MM.1S (cell line): ENCODE data around the gene PAX8.
"Not testable (repeated sequence)": the region's sequence is repeated elsewhere in the genome, so short reads cannot be mapped to it uniquely, and the experiment has no call there.

ENCODE experiments used
- EZH2 ChIP-seq: fragments of 300-600 bp; sonication (generic); optimal IDR thresholded peaks from 2 replicates; pipeline ENCODE3; 2017; ENCODE audit warnings: low read depth, mild to moderate bottlenecking, antibody characterized with exemption, low read length, mixed read lengths
- TF ChIP-seq, protein P1 (sequence below): fragments of 300-600 bp; sonication (generic); IDR thresholded peaks from 2 replicates; pipeline ENCODE4 v1.5.1; 2016; ENCODE audit warnings: antibody characterized with exemption, low read length, mixed read lengths

DNA sequence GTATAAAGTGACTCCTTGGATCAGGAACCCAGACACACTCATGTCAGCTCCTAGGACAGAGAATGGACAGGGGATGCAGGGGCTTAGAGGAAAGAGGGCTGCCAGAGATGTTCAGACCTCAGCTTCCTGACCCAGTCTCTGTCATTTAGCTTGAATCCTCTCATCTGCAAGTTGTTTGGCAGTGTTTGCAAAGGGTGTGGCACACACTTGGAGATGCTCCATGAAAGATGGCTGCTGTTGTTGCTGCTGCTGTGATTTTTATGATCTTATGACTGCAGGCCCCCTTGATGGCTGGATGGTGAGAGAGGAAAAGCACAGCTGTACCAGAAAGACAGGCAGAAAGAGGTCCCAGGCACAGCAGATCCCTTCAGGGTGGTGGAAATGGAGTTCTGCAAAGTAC is 35.9 kb upstream of the PAX8 start:
- TF ChIP-seq, protein P1, sequence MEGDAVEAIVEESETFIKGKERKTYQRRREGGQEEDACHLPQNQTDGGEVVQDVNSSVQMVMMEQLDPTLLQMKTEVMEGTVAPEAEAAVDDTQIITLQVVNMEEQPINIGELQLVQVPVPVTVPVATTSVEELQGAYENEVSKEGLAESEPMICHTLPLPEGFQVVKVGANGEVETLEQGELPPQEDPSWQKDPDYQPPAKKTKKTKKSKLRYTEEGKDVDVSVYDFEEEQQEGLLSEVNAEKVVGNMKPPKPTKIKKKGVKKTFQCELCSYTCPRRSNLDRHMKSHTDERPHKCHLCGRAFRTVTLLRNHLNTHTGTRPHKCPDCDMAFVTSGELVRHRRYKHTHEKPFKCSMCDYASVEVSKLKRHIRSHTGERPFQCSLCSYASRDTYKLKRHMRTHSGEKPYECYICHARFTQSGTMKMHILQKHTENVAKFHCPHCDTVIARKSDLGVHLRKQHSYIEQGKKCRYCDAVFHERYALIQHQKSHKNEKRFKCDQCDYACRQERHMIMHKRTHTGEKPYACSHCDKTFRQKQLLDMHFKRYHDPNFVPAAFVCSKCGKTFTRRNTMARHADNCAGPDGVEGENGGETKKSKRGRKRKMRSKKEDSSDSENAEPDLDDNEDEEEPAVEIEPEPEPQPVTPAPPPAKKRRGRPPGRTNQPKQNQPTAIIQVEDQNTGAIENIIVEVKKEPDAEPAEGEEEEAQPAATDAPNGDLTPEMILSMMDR: not testable (repeated sequence)
- not testable (repeated sequence) for TF ChIP-seq EZH2
